Measurements from ENCODE around the gene TBC1D13. TPM values are rescaled to one million over a fixed set of nuclear protein-coding genes. Genes with fewer than 3 reads are reported as not detected.

The TBC1D13 gene
- total and polyA plus RNA-seq, 9 donors: 10.7 to 32.2 (median 26.3) TPM

- 77 to 82% (median 80%) methylated on average over 24 of the region's 24 CpGs for WGBS, 3 donors
- Histone ChIP-seq H3K9me3 (no peaks in the 10 kb centered on the region), H3K4me3 (no peak overlapping the region), H3K4me1 (ENCODE audit: insufficient read depth) (peaks cover 2% of the 10 kb centered on the region), H3K27me3 (no peaks in the 10 kb centered on the region), H3K36me3 (no peaks in the 10 kb centered on the region), H3K27ac (no peak overlapping the region)
- no peak for TF ChIP-seq POLR2A (IDR thresholded peaks at IDR 0.05)
- intact Hi-C loops (cut with DNase I): no loop called here
- no peak for DNase-seq
Measured at GRCh38 chr9:128820665-128821583, 33.9 kb downstream of the TBC1D13 start.

DNA sequence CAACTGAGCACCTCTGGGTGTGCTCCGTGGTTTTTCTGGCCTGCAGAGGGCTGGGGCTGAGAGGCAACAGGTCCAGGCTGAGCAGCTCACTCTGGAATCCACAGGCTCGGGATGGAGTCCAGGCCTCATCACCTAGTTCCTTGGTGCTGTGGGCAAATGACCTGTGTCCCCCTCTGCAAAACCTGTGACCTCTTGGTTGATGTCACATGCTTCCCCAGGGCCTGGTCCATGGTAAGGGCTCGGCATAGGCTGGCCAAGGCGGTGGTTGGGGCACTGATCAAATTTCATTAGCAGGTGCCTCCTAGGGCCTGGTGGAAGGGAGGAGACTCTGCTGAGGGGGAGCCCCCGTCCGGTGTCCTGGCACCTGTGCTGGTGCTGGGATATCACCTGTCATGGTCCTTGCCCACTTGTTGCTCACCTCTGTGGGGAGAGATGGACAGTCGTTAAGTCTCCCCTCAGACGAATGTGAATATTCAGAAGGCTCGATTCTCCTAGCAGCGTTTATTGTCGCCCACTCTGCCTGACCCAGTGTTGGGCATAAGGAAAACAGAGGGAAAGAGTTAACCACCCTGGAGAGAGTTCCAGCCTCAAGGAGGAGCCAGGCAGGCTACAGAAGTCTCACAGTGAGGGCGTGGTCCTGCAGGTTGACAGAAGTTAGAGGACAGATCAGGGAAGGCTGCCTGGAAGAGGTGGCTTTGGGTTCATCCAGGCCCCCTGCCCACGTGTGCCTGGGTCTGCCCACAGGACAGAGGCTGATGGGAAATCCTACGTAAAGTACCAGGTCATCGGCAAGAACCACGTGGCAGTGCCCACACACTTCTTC lies 34.7 kb downstream of the TBC1D13 start:
- no peak for DNase-seq
- intact Hi-C loops (cut with DNase I): no loop called here
- WGBS, 3 donors: 77 to 87% (median 85%) methylated on average over 16 of the region's 16 CpGs
- no peaks in the 10 kb centered on the region for H3K9me3 ChIP-seq
- H3K27me3 ChIP-seq: no peaks in the 10 kb centered on the region
- H3K4me3 ChIP-seq: no peak overlapping the region
- H3K4me1 ChIP-seq (ENCODE audit: insufficient read depth): peaks cover 2% of the 10 kb centered on the region
- no peak overlapping the region for H3K27ac ChIP-seq
- no peak for TF ChIP-seq EP300 (IDR thresholded peaks at IDR 0.05)
- TF ChIP-seq POLR2A (IDR thresholded peaks at IDR 0.05): no peak
- TF ChIP-seq CTCF (IDR thresholded peaks at IDR 0.05): no peak
- no peaks in the 10 kb centered on the region for H3K36me3 ChIP-seq

DNA sequence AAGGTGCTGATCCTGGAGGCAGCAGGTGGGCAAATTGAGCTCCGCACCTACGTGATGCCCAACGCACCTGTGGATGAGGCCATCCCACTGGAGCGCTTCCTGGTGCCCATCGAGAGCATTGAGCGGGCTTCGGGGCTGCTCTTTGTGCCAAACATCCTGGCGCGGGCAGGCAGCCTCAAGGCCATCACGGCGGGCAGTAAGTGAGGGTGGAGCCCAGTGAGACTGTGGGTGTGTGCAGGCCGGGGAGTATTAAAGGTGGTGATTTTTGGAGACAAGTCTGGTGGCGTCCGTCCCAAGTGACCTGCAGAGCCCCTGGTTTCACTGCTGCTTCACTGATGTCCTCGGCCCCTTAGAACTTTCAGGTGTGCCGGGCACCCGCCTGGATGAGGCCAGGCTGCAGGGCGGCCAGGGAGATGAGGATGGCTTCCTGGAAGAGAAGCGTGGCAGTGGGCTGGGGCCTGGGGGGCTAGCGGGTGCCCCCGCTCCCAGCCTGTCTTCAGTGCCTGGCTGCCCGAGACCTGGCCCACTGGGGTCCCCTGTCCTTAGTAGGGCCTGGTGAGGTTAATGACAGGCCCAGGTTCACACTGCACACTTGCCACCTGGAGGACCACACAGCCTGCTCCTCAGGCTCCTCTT lies 35.5 kb downstream of the TBC1D13 start:
- WGBS, 3 donors: 84 to 89% (median 85%) methylated on average over 20 to 22 of the region's 22 CpGs
- no peak overlapping the region for H3K4me3 ChIP-seq

GRCh38 chr9:128823362-128823902 lies 36.4 kb downstream of the TBC1D13 start:
- no peaks in the 10 kb centered on the region for H3K36me3 ChIP-seq

More for the DNA sequence above, 35.5 kb downstream of the TBC1D13 start:
- H3K4me1 ChIP-seq (ENCODE audit: insufficient read depth): peaks cover 2% of the 10 kb centered on the region
- no peaks in the 10 kb centered on the region for H3K36me3 ChIP-seq
- TF ChIP-seq EP300 (IDR thresholded peaks at IDR 0.05) (no peak), CTCF (IDR thresholded peaks at IDR 0.05) (no peak), POLR2A (IDR thresholded peaks at IDR 0.05) (no peak)
- H3K9me3 ChIP-seq: no peaks in the 10 kb centered on the region
- H3K27me3 ChIP-seq: no peaks in the 10 kb centered on the region
- H3K27ac ChIP-seq: no peak overlapping the region
- intact Hi-C loops (cut with DNase I): no loop called here
- no peak for DNase-seq

More at GRCh38 chr9:128823362-128823902, 36.4 kb downstream of the TBC1D13 start:
- TF ChIP-seq CTCF (IDR thresholded peaks at IDR 0.05) (no peak), EP300 (IDR thresholded peaks at IDR 0.05) (no peak), POLR2A (IDR thresholded peaks at IDR 0.05) (no peak)
- Histone ChIP-seq H3K4me1 (ENCODE audit: insufficient read depth) (peaks cover 2% of the 10 kb centered on the region), H3K27me3 (no peaks in the 10 kb centered on the region), H3K9me3 (no peaks in the 10 kb centered on the region), H3K27ac (no peak overlapping the region), H3K4me3 (no peak overlapping the region)
- no peak for DNase-seq
- WGBS, 3 donors: 78 to 85% (median 81%) methylated on average over 16 to 19 of the region's 19 CpGs
- intact Hi-C loops (cut with DNase I): no loop called here

Data from ovary (tissue), 9 donors.